HepG2 (cell line): Measurements from ENCODE around the gene TMEM80. TPM values are rescaled to one million over a fixed set of nuclear protein-coding genes. Genes with fewer than 3 reads are reported as not detected.
A peak's percentile ranks its signal among the peaks of the same experiment; 100 is the strongest.

ENCODE experiments used
- BCL3 ChIP-seq: sonication (generic); formaldehyde crosslinking; IDR thresholded peaks from 2 replicates; pipeline ENCODE4 v1.5.1; 2020; ENCODE audit warnings: mild to moderate bottlenecking, missing genetic modification reagents, moderate library complexity
- BHLHE40 ChIP-seq: IDR thresholded peaks from 2 replicates; pipeline ENCODE4 v1.6.1; 2011; ENCODE audit warnings: low read length, improper control_type of control experiment
- CCAR2 ChIP-seq: fragments of 200-400 bp; formaldehyde crosslinking; optimal IDR thresholded peaks from 2 replicates; pipeline ENCODE3; 2018; ENCODE audit warnings: low read depth, mild to moderate bottlenecking, low read length, moderate library complexity
- ERF ChIP-seq: IDR thresholded peaks from 2 replicates; pipeline ENCODE4 v1.6.1; 2018; ENCODE audit warnings: missing biosample characterization, missing genetic modification reagents
- ESRRA ChIP-seq: sonication (generic); formaldehyde crosslinking; IDR thresholded peaks from 2 replicates; pipeline ENCODE4 v1.5.1; 2020; ENCODE audit warnings: mild to moderate bottlenecking, low read depth, missing genetic modification reagents
- HDAC2 ChIP-seq: sonication (generic); formaldehyde crosslinking; IDR thresholded peaks from 2 replicates; pipeline ENCODE4 v1.4.0; 2020; ENCODE audit warnings: missing genetic modification reagents
- HNF1B ChIP-seq: sonication (generic); formaldehyde crosslinking; IDR thresholded peaks from 2 replicates; pipeline ENCODE4 v1.5.1; 2020; ENCODE audit warnings: mild to moderate bottlenecking, moderate library complexity, missing genetic modification reagents
- KDM5B ChIP-seq: sonication (generic); formaldehyde crosslinking; IDR thresholded peaks from 2 replicates; pipeline ENCODE4 v1.4.0; 2020; ENCODE audit warnings: missing genetic modification reagents, mild to moderate bottlenecking, borderline replicate concordance
- ZFX ChIP-seq: sonication (generic); formaldehyde crosslinking; IDR thresholded peaks from 2 replicates; pipeline ENCODE4 v1.4.0; 2020; ENCODE audit warnings: mild to moderate bottlenecking, low read depth, missing genetic modification reagents, moderate library complexity
- ZNF556 ChIP-seq: sonication (generic); formaldehyde crosslinking; IDR thresholded peaks from 2 replicates; pipeline ENCODE4 v1.4.0; 2020; ENCODE audit warnings: mild to moderate bottlenecking, missing genetic modification reagents, borderline replicate concordance
- ZNF574 ChIP-seq: sonication (generic); formaldehyde crosslinking; IDR thresholded peaks from 2 replicates; pipeline ENCODE4 v1.4.0; 2020; ENCODE audit warnings: missing genetic modification reagents
- ZNF761 ChIP-seq: sonication (generic); formaldehyde crosslinking; conservative IDR thresholded peaks from 2 replicates; pipeline ENCODE4 v1.4.0; 2020; ENCODE audit warnings: mild to moderate bottlenecking, missing genetic modification reagents
- ZNF768 ChIP-seq: sonication (generic); formaldehyde crosslinking; IDR thresholded peaks from 2 replicates; pipeline ENCODE4 v1.4.0; 2020; ENCODE audit warnings: missing genetic modification reagents
- ZNF800 ChIP-seq: sonication (generic); formaldehyde crosslinking; IDR thresholded peaks from 2 replicates; pipeline ENCODE4 v1.4.0; 2020; ENCODE audit warnings: missing genetic modification reagents
- ZNF891 ChIP-seq: sonication (generic); formaldehyde crosslinking; IDR thresholded peaks from 2 replicates; pipeline ENCODE4 v1.5.0; 2020; ENCODE audit warnings: mild to moderate bottlenecking, missing genetic modification reagents
- polyA plus RNA-seq, 8 experiments: library from polyadenylated mRNA; depleted of rRNA in 3 of 8; stranded (reverse) in 7 of 8; unstranded in 1 of 8; fragments of >200 nt; fragmentation: Illumina TruSeq in 4 of 8; extraction: Trizol in 4 of 8; gene quantifications; 2 replicates each; pipeline versions ENCODE4 v1.2.1 to v1.2.3, GENCODE V29; 2011 to 2016; ENCODE audit warnings: low read depth in 4 of 8, missing spikeins in 1 of 8, mixed read lengths in 1 of 8; ENCODE audit not compliant: insufficient read depth in 1 of 8
- total RNA-seq, 5 experiments: library from RNA; depleted of rRNA; stranded (reverse); fragments of >200 nt; fragmentation: Illumina TruSeq; extraction: Trizol; gene quantifications; 2 replicates each; pipeline ENCODE4 v1.2.3, GENCODE V29; 2016; ENCODE audit warnings: low read depth in 1 of 5

Gene TMEM80
- total and polyA plus RNA-seq, 2 of the 13 experiments (the other 11 are each of a cell fraction or from before 2014, with no cell fraction given) = 5.6 to 17.1 TPM

GRCh38 chr11:655036-655726 is 40.4 kb upstream of the TMEM80 start (continued):
- TF ChIP-seq ZNF768 (CRISPR knock-in tag) = peak; percentile 9; the same call in 1 of the 2 replicates
- TF ChIP-seq HDAC2 = peak; percentile 58; the same call in 1 of the 2 replicates
- TF ChIP-seq ESRRA (CRISPR knock-in tag) = 0 out of 2 replicates have a peak, but pooled peaks have one; percentile 22
- peak; percentile 27; the same call in 1 of the 2 replicates for TF ChIP-seq ZNF800 (CRISPR knock-in tag)
- no peak for TF ChIP-seq CCAR2
- no peak for TF ChIP-seq ZNF556
- peak; percentile 26; the same call in 1 of the 2 replicates for TF ChIP-seq BHLHE40
- peak; percentile 85 for TF ChIP-seq HNF1B (CRISPR knock-in tag)
- TF ChIP-seq KDM5B (CRISPR knock-in tag) = 0 out of 2 replicates have a peak, but pooled peaks have one; percentile 34
- TF ChIP-seq ZFX = peak; percentile 86
- TF ChIP-seq ZNF891 (CRISPR knock-in tag) = 0 out of 2 replicates have a peak, but pooled peaks have one; percentile 26
- TF ChIP-seq ZNF574 (CRISPR knock-in tag) = 0 out of 2 replicates have a peak, but pooled peaks have one; percentile 30
- 0 out of 2 replicates have a peak, but pooled peaks have one; percentile 36 for TF ChIP-seq ZNF761
- TF ChIP-seq ERF = 0 out of 2 replicates have a peak, but pooled peaks have one; percentile 33
- TF ChIP-seq BCL3 (CRISPR knock-in tag) = no peak
